BLaER1 treated with 17β-estradiol and CSF1 and Interleukin-3, amounts not matched to agents 10 nM and 100 nM (cell line): Measurements from ENCODE around the gene MIPOL1.

Experiments used
- H3K27ac ChIP-seq, 11 experiments: shearing (Covaris generic); formaldehyde crosslinking; 2 replicates each; pipeline ENCODE4 v1.8.1; 2022
- H3K27me3 ChIP-seq, 11 experiments: shearing (Covaris generic); formaldehyde crosslinking; 2 replicates each; pipeline ENCODE4 v1.8.1; 2022
- H3K36me3 ChIP-seq, 11 experiments: shearing (Covaris generic); formaldehyde crosslinking; 2 replicates each; pipeline ENCODE4 v1.8.1; 2022
- H3K4me1 ChIP-seq, 10 experiments: shearing (Covaris generic); formaldehyde crosslinking; 2 replicates each; pipeline ENCODE4 v1.8.1; 2022
- H3K4me2 ChIP-seq, 11 experiments: shearing (Covaris generic); formaldehyde crosslinking; 2 replicates each; pipeline ENCODE4 v1.8.1; 2022
- H3K4me3 ChIP-seq, 10 experiments: shearing (Covaris generic); formaldehyde crosslinking; 2 replicates each; pipeline ENCODE4 v1.8.1; 2022
- H3K9ac ChIP-seq, 11 experiments: shearing (Covaris generic); formaldehyde crosslinking; 2 replicates each; pipeline ENCODE4 v1.8.1; 2022
- H3K9me3 ChIP-seq, 11 experiments: shearing (Covaris generic); formaldehyde crosslinking; replicated peaks in 1 of 11; 2 replicates each; pipeline ENCODE4 v1.8.1; 2022
- H4K20me1 ChIP-seq, 11 experiments: shearing (Covaris generic); formaldehyde crosslinking; 2 replicates each; pipeline ENCODE4 v1.8.1; 2022
- Cebpa-rat ChIP-seq, 11 experiments: shearing (Covaris generic); IDR thresholded peaks; 2 replicates each; pipeline ENCODE4 v1.8.1; 2022

MIPOL1 gene

DNA sequence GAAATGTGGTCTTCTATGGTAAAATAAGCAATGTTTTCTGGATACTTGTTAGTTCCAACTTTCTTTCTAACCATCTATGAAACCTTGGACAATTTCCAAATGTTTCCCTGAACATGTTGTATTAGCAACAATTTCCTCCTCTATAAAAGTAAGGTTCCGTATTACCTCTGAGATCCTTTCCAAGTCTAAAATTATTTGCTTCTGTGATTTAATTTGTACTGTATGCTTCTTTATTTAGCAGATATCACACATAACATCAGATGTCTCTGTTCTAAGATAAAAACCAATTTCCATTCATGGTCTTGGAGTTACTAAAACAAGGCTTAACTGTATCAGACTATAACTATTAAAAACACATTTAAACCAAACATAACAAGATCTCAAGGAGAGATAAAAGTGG, 220.1 kb downstream of the MIPOL1 start:
- Histone ChIP-seq H3K36me3 (no peaks in the 10 kb centered on the region), H3K27ac (no peak overlapping the region), H3K4me1 (no peaks in the 10 kb centered on the region), H3K9ac (no peak overlapping the region), H4K20me1 (no peaks in the 10 kb centered on the region), H3K4me2 (no peak overlapping the region), H3K27me3 (no peaks in the 10 kb centered on the region), H3K9me3 (no peaks in the 10 kb centered on the region), H3K4me3 (no peak overlapping the region)
- no peak for TF ChIP-seq Cebpa-rat (IDR thresholded peaks at IDR 0.05)

DNA sequence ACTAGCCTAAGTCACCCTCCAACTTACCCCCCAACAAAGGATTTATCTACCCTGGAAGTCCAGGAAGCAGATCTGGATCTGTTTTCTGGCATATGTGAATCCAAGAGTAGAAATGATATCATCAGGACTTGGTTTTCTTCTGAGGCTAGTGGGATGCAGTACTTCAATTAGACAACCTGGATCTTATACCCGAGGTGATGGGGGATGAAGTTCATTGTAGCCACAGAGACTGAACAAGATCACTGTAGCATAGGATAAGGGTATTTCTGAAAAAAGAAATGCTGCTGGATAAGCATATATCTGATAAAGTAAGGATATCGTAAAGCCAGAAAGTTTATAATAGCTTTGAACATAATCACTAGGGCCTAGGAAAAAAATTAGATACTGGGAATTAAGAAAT, 222.9 kb downstream of the MIPOL1 start:
- no peak for TF ChIP-seq Cebpa-rat (IDR thresholded peaks at IDR 0.05)

DNA sequence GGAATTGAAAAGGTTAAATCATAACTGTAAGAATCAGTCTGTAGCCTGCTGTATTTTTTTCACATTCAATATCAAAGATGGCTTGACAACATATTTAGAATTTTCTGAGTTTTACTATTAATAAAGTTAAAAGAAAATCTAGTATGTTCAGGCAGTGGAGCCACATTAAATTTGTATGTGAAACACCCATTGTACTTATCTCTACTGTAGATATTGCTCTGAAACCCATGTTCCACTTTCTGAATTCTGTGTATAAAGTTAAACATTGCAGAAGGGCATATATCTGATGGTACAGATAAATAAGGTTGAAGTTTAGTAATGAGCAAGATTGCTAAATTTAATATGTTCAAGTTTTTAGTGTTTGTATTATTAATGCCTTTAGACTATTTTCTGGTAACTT, 224.6 kb downstream of the MIPOL1 start:
- no peak for TF ChIP-seq Cebpa-rat (IDR thresholded peaks at IDR 0.05)
- no peaks in the 10 kb centered on the region for H3K4me1 ChIP-seq
- H3K9ac ChIP-seq = no peak overlapping the region
- no peaks in the 10 kb centered on the region for H4K20me1 ChIP-seq
- H3K36me3 ChIP-seq = no peaks in the 10 kb centered on the region
- no peak overlapping the region for H3K27ac ChIP-seq
- H3K9me3 ChIP-seq = no peaks in the 10 kb centered on the region
- H3K27me3 ChIP-seq = no peaks in the 10 kb centered on the region
- no peak overlapping the region for H3K4me3 ChIP-seq
- H3K4me2 ChIP-seq = no peak overlapping the region

More for the DNA sequence above, 222.9 kb downstream of the MIPOL1 start:
- H3K4me1 ChIP-seq = no peaks in the 10 kb centered on the region
- H3K9ac ChIP-seq = no peak overlapping the region
- no peaks in the 10 kb centered on the region for H4K20me1 ChIP-seq
- no peak overlapping the region for H3K4me3 ChIP-seq
- no peak overlapping the region for H3K27ac ChIP-seq
- no peaks in the 10 kb centered on the region for H3K27me3 ChIP-seq
- H3K4me2 ChIP-seq = no peak overlapping the region
- H3K36me3 ChIP-seq = no peaks in the 10 kb centered on the region
- H3K9me3 ChIP-seq = no peaks in the 10 kb centered on the region

DNA sequence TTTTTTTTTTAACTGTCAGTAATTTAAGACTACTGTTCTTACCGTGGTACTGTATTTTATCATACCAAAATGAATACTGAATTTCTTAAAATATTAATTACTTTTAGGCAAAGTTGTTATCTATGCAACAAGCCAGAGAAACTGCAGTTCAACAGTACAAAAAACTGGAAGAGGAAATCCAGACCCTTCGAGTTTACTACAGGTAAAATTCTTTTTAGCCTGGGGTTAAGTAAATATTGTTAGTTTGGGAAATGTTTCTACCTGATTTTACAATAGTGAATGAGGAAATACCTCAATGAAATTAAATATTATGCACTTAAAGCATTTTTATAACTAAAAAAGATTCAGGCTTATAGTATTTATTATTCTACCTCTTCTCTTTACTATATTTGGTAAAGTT, 225.0 kb downstream of the MIPOL1 start:
- Histone ChIP-seq H3K4me3 (no peak overlapping the region), H3K27me3 (no peaks in the 10 kb centered on the region), H3K36me3 (no peaks in the 10 kb centered on the region), H3K4me2 (no peak overlapping the region), H3K4me1 (no peaks in the 10 kb centered on the region), H3K9me3 (no peaks in the 10 kb centered on the region), H4K20me1 (no peaks in the 10 kb centered on the region), H3K9ac (no peak overlapping the region), H3K27ac (no peak overlapping the region)
- no peak for TF ChIP-seq Cebpa-rat (IDR thresholded peaks at IDR 0.05)

DNA sequence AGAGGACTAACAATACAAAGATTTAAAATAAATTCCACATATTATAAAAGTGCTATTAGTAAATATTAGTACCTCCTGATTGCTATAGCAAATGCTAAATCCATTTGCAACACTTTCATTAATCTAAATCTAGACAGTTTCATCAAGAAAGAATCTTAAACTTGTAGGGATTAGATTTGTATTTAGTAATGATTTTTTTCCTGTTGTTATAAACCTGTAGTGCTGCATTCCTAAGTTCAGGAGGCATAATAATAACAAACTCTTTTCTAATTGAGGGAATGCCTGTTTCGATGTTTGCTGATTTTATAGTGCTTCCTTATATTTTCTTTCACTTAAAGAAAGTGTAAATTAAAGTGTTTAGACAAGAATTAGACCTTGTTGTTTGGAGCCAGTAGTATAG, 231.2 kb downstream of the MIPOL1 start:
- Histone ChIP-seq H3K4me1 (no peaks in the 10 kb centered on the region), H3K4me2 (no peak overlapping the region), H3K9ac (no peak overlapping the region), H3K4me3 (no peak overlapping the region), H3K27ac (no peak overlapping the region), H4K20me1 (no peaks in the 10 kb centered on the region), H3K9me3 (no peaks in the 10 kb centered on the region), H3K27me3 (no peaks in the 10 kb centered on the region), H3K36me3 (no peaks in the 10 kb centered on the region)
- no peak for TF ChIP-seq Cebpa-rat (IDR thresholded peaks at IDR 0.05)

DNA sequence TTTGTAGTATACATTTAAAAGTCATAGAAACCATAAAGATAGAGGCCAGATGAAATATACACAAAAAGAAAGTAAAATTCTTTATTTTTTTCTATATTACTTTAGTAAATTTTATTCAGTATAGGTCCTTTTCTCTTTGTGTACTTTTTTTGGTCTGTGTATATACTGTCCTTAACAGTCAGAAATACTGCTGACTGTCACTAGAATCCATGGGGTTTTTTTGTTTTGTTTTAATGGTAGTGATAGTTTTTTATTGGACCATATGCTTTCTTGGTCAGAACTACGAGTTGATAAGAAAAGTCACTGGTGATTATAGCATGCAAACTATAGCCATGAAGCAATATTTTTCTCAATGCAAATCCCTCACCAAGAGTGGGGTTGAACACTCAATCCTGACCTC, 231.9 kb downstream of the MIPOL1 start:
- Histone ChIP-seq H3K36me3 (no peaks in the 10 kb centered on the region), H3K9me3 (no peaks in the 10 kb centered on the region), H3K9ac (no peak overlapping the region), H3K4me2 (no peak overlapping the region), H3K27ac (no peak overlapping the region), H3K27me3 (no peaks in the 10 kb centered on the region), H3K4me1 (no peaks in the 10 kb centered on the region), H4K20me1 (no peaks in the 10 kb centered on the region), H3K4me3 (no peak overlapping the region)
- TF ChIP-seq Cebpa-rat (IDR thresholded peaks at IDR 0.05) = no peak

DNA sequence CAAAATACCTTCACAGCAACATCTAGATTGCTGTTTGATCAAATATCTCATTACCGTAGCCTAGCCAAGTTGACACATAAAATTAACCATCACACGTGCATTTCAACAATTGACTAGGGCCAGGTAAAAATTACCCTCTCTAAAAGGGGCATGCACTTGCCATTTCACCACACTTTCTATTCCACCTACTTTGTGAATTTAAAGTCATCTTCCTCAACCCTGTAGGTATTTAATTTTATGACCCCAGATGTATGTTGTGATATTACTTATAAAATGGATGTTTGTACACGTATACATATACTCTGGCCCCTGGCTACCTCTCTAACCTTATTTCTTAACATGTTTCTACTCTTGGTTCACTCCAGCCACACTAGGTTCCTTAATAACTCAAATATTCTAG, 237.1 kb downstream of the MIPOL1 start:
- Histone ChIP-seq H3K27me3 (no peaks in the 10 kb centered on the region), H4K20me1 (no peaks in the 10 kb centered on the region), H3K36me3 (no peaks in the 10 kb centered on the region), H3K4me3 (no peak overlapping the region), H3K4me2 (no peak overlapping the region), H3K27ac (no peak overlapping the region), H3K9me3 (no peaks in the 10 kb centered on the region), H3K9ac (no peak overlapping the region), H3K4me1 (no peaks in the 10 kb centered on the region)
- no peak for TF ChIP-seq Cebpa-rat (IDR thresholded peaks at IDR 0.05)

DNA sequence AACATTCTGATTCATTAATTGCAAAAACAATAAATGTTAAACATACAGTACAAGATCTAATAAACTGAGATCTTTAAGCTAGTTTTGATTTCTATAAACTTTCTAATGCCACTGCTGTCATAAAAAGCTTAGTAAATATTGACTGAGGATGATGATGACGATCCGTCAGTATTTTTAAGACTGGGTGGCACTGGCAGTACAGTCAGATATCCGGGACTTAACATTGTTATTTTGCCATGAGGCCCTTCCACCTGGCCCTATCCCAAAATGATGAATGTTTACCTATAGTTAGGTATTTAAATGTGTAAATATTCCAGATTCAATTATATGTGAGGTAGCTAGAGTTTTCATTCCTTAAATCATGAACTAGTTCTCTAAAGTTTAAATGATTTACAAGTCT, 238.8 kb downstream of the MIPOL1 start:
- no peak overlapping the region for H3K4me3 ChIP-seq
- H3K9ac ChIP-seq = no peak overlapping the region
- TF ChIP-seq Cebpa-rat (IDR thresholded peaks at IDR 0.05) = no peak
- H3K36me3 ChIP-seq = no peaks in the 10 kb centered on the region
- H4K20me1 ChIP-seq = no peaks in the 10 kb centered on the region
- H3K27me3 ChIP-seq = no peaks in the 10 kb centered on the region
- no peaks in the 10 kb centered on the region for H3K9me3 ChIP-seq
- no peaks in the 10 kb centered on the region for H3K4me1 ChIP-seq
- no peak overlapping the region for H3K27ac ChIP-seq
- H3K4me2 ChIP-seq = no peak overlapping the region

DNA sequence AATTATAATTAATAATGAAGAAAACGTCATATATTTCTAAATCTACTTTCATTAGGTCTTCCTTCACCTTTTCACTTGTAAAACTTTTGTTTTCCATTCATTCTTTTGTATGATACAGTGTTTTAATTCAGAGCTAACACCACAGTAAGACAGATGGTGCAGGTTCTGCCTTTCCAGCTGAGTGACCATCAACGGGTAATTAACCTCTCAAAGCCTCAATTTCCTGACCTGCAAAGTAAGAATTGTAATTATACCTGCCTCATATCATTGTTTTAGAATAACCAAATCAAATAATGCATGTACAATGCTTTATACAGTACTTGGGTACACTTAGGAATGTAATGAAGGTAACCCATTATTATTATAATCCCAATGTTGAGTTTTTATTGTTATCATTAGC, 239.8 kb downstream of the MIPOL1 start:
- H3K9me3 ChIP-seq = no peaks in the 10 kb centered on the region
- H3K27me3 ChIP-seq = no peaks in the 10 kb centered on the region
- H3K4me1 ChIP-seq = no peaks in the 10 kb centered on the region
- H3K36me3 ChIP-seq = no peaks in the 10 kb centered on the region
- no peak overlapping the region for H3K4me3 ChIP-seq
- no peaks in the 10 kb centered on the region for H4K20me1 ChIP-seq
- no peak for TF ChIP-seq Cebpa-rat (IDR thresholded peaks at IDR 0.05)
- no peak overlapping the region for H3K27ac ChIP-seq
- H3K4me2 ChIP-seq = no peak overlapping the region
- no peak overlapping the region for H3K9ac ChIP-seq

DNA sequence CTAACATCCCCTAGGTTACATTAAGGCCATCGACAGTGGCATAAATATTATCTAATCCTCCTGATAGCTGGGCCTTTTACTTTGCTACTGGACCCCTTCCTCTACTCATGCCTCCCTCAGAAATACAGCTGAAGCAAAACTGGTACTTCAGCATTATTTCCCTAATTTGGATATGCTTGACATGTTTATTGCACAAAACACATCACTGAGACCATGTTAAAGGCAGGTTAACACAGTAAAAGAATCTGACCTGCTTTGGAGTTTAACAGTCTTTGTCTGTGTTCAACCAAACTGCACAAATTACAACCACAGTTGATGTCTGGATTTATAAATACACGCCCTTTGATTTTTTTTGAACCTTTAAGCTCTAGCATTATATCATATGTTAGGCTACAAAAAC, 240.7 kb downstream of the MIPOL1 start:
- Histone ChIP-seq H3K9me3 (no peaks in the 10 kb centered on the region), H3K27me3 (no peaks in the 10 kb centered on the region), H3K4me1 (no peaks in the 10 kb centered on the region), H3K36me3 (no peaks in the 10 kb centered on the region), H4K20me1 (no peaks in the 10 kb centered on the region), H3K4me3 (no peak overlapping the region), H3K9ac (no peak overlapping the region), H3K4me2 (no peak overlapping the region), H3K27ac (no peak overlapping the region)
- TF ChIP-seq Cebpa-rat (IDR thresholded peaks at IDR 0.05) = no peak

DNA sequence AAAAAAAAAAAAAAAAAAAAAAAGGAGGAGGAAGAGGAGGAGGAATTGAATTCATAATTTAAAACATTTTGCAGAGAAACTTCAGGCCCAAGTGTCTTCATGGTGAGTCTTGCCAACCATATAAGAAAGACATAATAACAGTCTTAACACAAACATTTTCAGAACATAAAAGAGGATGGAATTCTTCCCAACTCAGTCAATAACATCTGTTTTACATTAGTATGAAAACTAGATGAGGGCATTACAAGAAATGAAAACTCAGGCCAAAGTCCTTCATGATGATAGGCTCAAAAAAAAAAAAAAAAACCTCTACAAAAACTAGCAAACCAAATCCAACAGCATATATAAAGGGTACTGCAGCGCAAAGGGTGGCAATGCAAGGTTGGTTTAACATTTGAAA, 245.7 kb downstream of the MIPOL1 start:
- Histone ChIP-seq H3K4me2 (no peak overlapping the region), H3K36me3 (no peaks in the 10 kb centered on the region), H3K9me3 (no peaks in the 10 kb centered on the region), H3K4me1 (peaks cover 0 to 8% (median 0%) of the 10 kb centered on the region in 10 experiments; a peak in 5 of 20 replicates), H3K27me3 (no peaks in the 10 kb centered on the region), H3K4me3 (no peak overlapping the region), H4K20me1 (no peaks in the 10 kb centered on the region), H3K9ac (no peak overlapping the region), H3K27ac (no peak overlapping the region)
- no peak for TF ChIP-seq Cebpa-rat (IDR thresholded peaks at IDR 0.05)
